Mucosa of stomach (tissue), 1 donor: Measurements from ENCODE around the gene COL7A1.
A peak's percentile ranks its signal among the peaks of the same experiment; 100 is the strongest.

Experiments used
- H3K27me3 ChIP-seq: one replicate; pipeline ENCODE4 v1.7.0; 2013; ENCODE audit warnings: mild to moderate bottlenecking, low read length; ENCODE audit not compliant: control insufficient read depth, insufficient read depth
- H3K36me3 ChIP-seq: one replicate; pipeline ENCODE4 v1.7.0; 2013; ENCODE audit warnings: low read length; ENCODE audit not compliant: control insufficient read depth, insufficient read depth
- H3K4me1 ChIP-seq: one replicate; pipeline ENCODE4 v1.7.0; 2013; ENCODE audit warnings: mild to moderate bottlenecking, low read length; ENCODE audit not compliant: control insufficient read depth, insufficient read depth
- H3K4me3 ChIP-seq: one replicate; pipeline ENCODE4 v1.7.0; 2013; ENCODE audit warnings: low read length
- H3K9ac ChIP-seq: one replicate; pipeline ENCODE4 v1.7.0; 2013; ENCODE audit warnings: mild to moderate bottlenecking, low read length, moderate library complexity
- H3K9me3 ChIP-seq: one replicate; pipeline ENCODE4 v1.7.0; 2013; ENCODE audit warnings: mild to moderate bottlenecking, low read length, moderate library complexity; ENCODE audit not compliant: control insufficient read depth
- donor health status: Pancreatic carcinoma.

Gene COL7A1

GRCh38 chr3:48630833-48631232 lies 35.7 kb upstream of the COL7A1 start:
- H3K27me3 ChIP-seq: no peaks in the 10 kb centered on the region
- H3K9ac ChIP-seq: no peak overlapping the region
- H3K36me3 ChIP-seq: no peaks in the 10 kb centered on the region
- peaks cover 10% of the 10 kb centered on the region for H3K4me1 ChIP-seq
- H3K9me3 ChIP-seq: no peaks in the 10 kb centered on the region
- H3K4me3 ChIP-seq: no peak overlapping the region

GRCh38 chr3:48630407-48630806 lies 35.3 kb upstream of the COL7A1 start:
- Histone ChIP-seq H3K27me3 (no peaks in the 10 kb centered on the region), H3K4me3 (no peak overlapping the region), H3K36me3 (no peaks in the 10 kb centered on the region), H3K4me1 (peaks cover 8% of the 10 kb centered on the region), H3K9ac (no peak overlapping the region), H3K9me3 (no peaks in the 10 kb centered on the region)

GRCh38 chr3:48629894-48630293 lies 34.8 kb upstream of the COL7A1 start:
- no peak overlapping the region for H3K9ac ChIP-seq
- no peaks in the 10 kb centered on the region for H3K36me3 ChIP-seq
- no peak overlapping the region for H3K4me3 ChIP-seq
- H3K27me3 ChIP-seq: no peaks in the 10 kb centered on the region
- peaks cover 8% of the 10 kb centered on the region for H3K4me1 ChIP-seq
- H3K9me3 ChIP-seq: no peaks in the 10 kb centered on the region

- Histone ChIP-seq H3K36me3 (no peaks in the 10 kb centered on the region), H3K27me3 (no peaks in the 10 kb centered on the region), H3K4me3 (no peak overlapping the region), H3K9me3 (no peaks in the 10 kb centered on the region), H3K4me1 (peaks cover 10% of the 10 kb centered on the region), H3K9ac (no peak overlapping the region)
Measured at GRCh38 chr3:48628277-48629017, 33.3 kb upstream of the COL7A1 start.

- Histone ChIP-seq H3K9ac (no peak overlapping the region), H3K9me3 (no peaks in the 10 kb centered on the region), H3K36me3 (no peaks in the 10 kb centered on the region), H3K4me1 (peaks cover 11% of the 10 kb centered on the region), H3K4me3 (no peak overlapping the region), H3K27me3 (no peaks in the 10 kb centered on the region)
Measured at GRCh38 chr3:48625600-48625999, 30.5 kb upstream of the COL7A1 start.

- no peak overlapping the region for H3K9ac ChIP-seq
- no peaks in the 10 kb centered on the region for H3K27me3 ChIP-seq
- no peaks in the 10 kb centered on the region for H3K9me3 ChIP-seq
- no peak overlapping the region for H3K4me3 ChIP-seq
- H3K4me1 ChIP-seq: peaks cover 13% of the 10 kb centered on the region
- no peaks in the 10 kb centered on the region for H3K36me3 ChIP-seq
Measured at GRCh38 chr3:48624767-48625166, 29.6 kb upstream of the COL7A1 start.

GRCh38 chr3:48623851-48624547 lies 28.9 kb upstream of the COL7A1 start:
- H3K27me3 ChIP-seq: no peaks in the 10 kb centered on the region
- no peaks in the 10 kb centered on the region for H3K9me3 ChIP-seq
- H3K4me3 ChIP-seq: no peak overlapping the region
- peak overlapping the region; percentile 39 for H3K9ac ChIP-seq
- H3K36me3 ChIP-seq: no peaks in the 10 kb centered on the region
- H3K4me1 ChIP-seq: peaks cover 16% of the 10 kb centered on the region

- Histone ChIP-seq H3K36me3 (no peaks in the 10 kb centered on the region), H3K27me3 (no peaks in the 10 kb centered on the region), H3K4me1 (peaks cover 16% of the 10 kb centered on the region), H3K9me3 (peaks cover 9% of the 10 kb centered on the region), H3K4me3 (no peak within 1 kb of the TSS), H3K9ac (no peak within 1 kb of the TSS)
Measured at GRCh38 chr3:48621461-48621869, 26.3 kb upstream of the COL7A1 start, which contains the start of gene TMEM89. Gene TMEM89 (minus strand): TSS chr3:48621769. CDS start chr3:48621756, 13 bp downstream.

GRCh38 chr3:48619541-48620524 lies 24.7 kb upstream of the COL7A1 start:
- no peaks in the 10 kb centered on the region for H3K27me3 ChIP-seq
- H3K9ac ChIP-seq: no peak overlapping the region
- peaks cover 16% of the 10 kb centered on the region for H3K4me1 ChIP-seq
- no peaks in the 10 kb centered on the region for H3K36me3 ChIP-seq
- peaks cover 9% of the 10 kb centered on the region for H3K9me3 ChIP-seq
- no peak overlapping the region for H3K4me3 ChIP-seq

GRCh38 chr3:48617559-48617958 lies 22.4 kb upstream of the COL7A1 start:
- Histone ChIP-seq H3K9me3 (peaks cover 9% of the 10 kb centered on the region), H3K36me3 (no peaks in the 10 kb centered on the region), H3K9ac (no peak overlapping the region), H3K4me3 (no peak overlapping the region), H3K4me1 (peaks cover 6% of the 10 kb centered on the region), H3K27me3 (no peaks in the 10 kb centered on the region)

- H3K4me3 ChIP-seq: no peak overlapping the region
- H3K36me3 ChIP-seq: no peaks in the 10 kb centered on the region
- peaks cover 3% of the 10 kb centered on the region for H3K27me3 ChIP-seq
- no peaks in the 10 kb centered on the region for H3K4me1 ChIP-seq
- peaks cover 9% of the 10 kb centered on the region for H3K9me3 ChIP-seq
- H3K9ac ChIP-seq: no peak overlapping the region
Measured at GRCh38 chr3:48614044-48614443, 18.9 kb upstream of the COL7A1 start.
